Hematopoietic multipotent progenitor cell treated with erythropoietin and hydrocortisone succinate and interleukin-3 and kit ligand, for 6 days (in vitro differentiated cells): ENCODE measurements around the gene MS4A5.

Experiments used
- DNase-seq: peaks from one replicate; pipeline ENCODE4 v3.0.0-alpha.2; 2015

MS4A5 gene

DNA sequence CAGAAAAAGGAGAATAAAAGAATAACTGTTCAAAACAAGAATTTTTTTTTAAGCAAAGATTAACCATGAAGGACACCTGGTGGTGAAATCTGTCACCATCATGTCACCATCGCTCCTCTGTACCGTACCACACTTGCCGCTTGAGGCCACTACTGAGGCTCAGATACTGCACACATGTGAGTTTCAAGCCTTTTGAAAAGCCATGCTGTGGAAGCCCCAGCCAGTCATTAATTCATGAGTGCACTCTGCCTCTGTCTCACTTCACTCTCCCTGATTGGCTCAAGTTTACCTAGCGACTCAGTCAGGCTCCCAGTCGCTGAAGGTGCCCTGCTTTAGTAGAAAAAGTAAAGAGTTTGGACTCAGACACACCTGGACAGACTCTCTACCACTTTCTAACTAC is 56.6 kb downstream of the MS4A5 start:
- DNase-seq = peak; percentile 42

DNA sequence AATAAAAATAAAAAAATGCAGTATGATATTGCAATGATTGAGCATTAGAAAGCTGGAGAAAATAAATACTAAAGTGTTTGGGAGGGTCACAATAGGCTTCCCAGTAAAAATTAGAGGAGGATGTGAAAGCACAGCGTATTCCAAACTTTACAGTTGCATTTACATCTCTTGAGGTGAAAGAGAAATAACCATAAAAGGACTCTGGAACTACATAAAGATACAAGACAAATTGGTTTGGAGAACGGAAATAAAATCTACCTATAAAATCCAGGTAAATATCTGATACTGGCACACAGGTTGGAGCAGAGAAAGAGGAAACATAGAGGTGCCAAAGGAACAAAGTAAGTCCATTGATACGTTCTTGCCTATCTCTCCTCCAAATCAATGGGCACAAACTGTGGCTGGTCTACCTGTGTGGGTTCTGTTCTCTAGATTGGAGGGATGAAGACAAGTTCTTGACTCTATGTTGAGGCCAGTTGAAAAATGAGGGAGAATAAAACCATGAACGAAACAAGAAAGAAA is 63.2 kb downstream of the MS4A5 start, which contains the start of gene MS4A12:
MS4A12 (plus strand) TSS at position 291 of the 522 bp plus-strand sequence. CDS start 4,541 bp downstream, outside the sequence.
- DNase-seq = no peak

DNA sequence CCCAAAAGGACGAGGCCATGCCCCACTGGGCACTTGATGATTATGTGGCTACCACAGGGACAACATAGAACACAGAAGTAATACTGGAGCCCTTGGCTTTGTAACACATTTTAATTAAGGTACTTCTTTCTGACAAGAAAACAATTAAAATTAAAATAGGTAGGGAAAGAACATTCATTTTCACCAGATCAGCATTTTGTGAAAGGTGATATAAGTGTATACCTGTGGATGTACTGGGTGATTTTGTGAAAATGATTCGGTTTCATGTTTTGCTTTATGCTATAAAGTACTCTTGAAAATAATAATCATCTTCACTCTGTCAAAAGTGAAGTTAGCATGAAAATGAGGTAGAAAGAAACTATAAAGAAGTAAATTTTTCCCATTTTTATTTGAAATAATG is 64.1 kb downstream of the MS4A5 start:
- DNase-seq = no peak
